Muscle layer of colon (tissue), 2 donors: Measurements from ENCODE around the gene ZDHHC3.

ENCODE experiments used
- H3K27ac ChIP-seq: one replicate; pipeline ENCODE4 v1.7.0; 2013; ENCODE audit warnings: low read depth, mild to moderate bottlenecking, low read length, moderate library complexity
- H3K27me3 ChIP-seq, 2 donors: one replicate each; pipeline ENCODE4 v1.7.0; 2013; ENCODE audit warnings: low read length in 2 of 2, mild to moderate bottlenecking in 2 of 2; ENCODE audit not compliant: insufficient read depth in 2 of 2, control insufficient read depth in 1 of 2
- H3K36me3 ChIP-seq: one replicate; pipeline ENCODE4 v1.7.0; 2013; ENCODE audit warnings: mild to moderate bottlenecking, low read length; ENCODE audit not compliant: insufficient read depth
- H3K4me1 ChIP-seq: one replicate; pipeline ENCODE4 v1.7.0; 2013; ENCODE audit warnings: mild to moderate bottlenecking, low read length; ENCODE audit not compliant: insufficient read depth
- H3K4me3 ChIP-seq, 2 donors: one replicate each; pipeline ENCODE4 v1.7.0; 2013; ENCODE audit warnings: low read length in 2 of 2, low read depth in 1 of 2, mild to moderate bottlenecking in 1 of 2, moderate library complexity in 1 of 2
- H3K9ac ChIP-seq: one replicate; pipeline ENCODE4 v1.7.0; 2013; ENCODE audit warnings: low read length
- H3K9me3 ChIP-seq: one replicate; pipeline ENCODE4 v1.7.0; 2013; ENCODE audit warnings: mild to moderate bottlenecking, low read length
- donor health status: abdominal sarcoma.
- donor health status: Adenocarcinoma of cecum.

Gene ZDHHC3

GRCh38 chr3:44920081-44920480 lies 55.9 kb downstream of the ZDHHC3 start:
- Histone ChIP-seq H3K9me3 (no peaks in the 10 kb centered on the region), H3K27me3 (no peaks in the 10 kb centered on the region), H3K4me1 (no peaks in the 10 kb centered on the region), H3K4me3 (no peak overlapping the region), H3K27ac (no peak overlapping the region), H3K36me3 (peaks cover 21% of the 10 kb centered on the region), H3K9ac (no peak overlapping the region)

GRCh38 chr3:44918581-44918980 lies 57.4 kb downstream of the ZDHHC3 start:
- Histone ChIP-seq H3K27ac (no peak overlapping the region), H3K27me3 (no peaks in the 10 kb centered on the region), H3K9me3 (no peaks in the 10 kb centered on the region), H3K4me3 (no peak overlapping the region), H3K4me1 (no peaks in the 10 kb centered on the region), H3K9ac (no peak overlapping the region), H3K36me3 (peaks cover 21% of the 10 kb centered on the region)

GRCh38 chr3:44918087-44918486 lies 57.9 kb downstream of the ZDHHC3 start:
- no peaks in the 10 kb centered on the region for H3K9me3 ChIP-seq
- H3K9ac ChIP-seq: no peak overlapping the region
- H3K4me3 ChIP-seq: no peak overlapping the region
- no peaks in the 10 kb centered on the region for H3K27me3 ChIP-seq
- no peaks in the 10 kb centered on the region for H3K4me1 ChIP-seq
- no peak overlapping the region for H3K27ac ChIP-seq
- peaks cover 21% of the 10 kb centered on the region for H3K36me3 ChIP-seq

- Histone ChIP-seq H3K4me1 (no peaks in the 10 kb centered on the region), H3K36me3 (peaks cover 6% of the 10 kb centered on the region), H3K4me3 (no peak overlapping the region), H3K27ac (no peak overlapping the region), H3K27me3 (no peaks in the 10 kb centered on the region), H3K9me3 (no peaks in the 10 kb centered on the region), H3K9ac (no peak overlapping the region)
Observed at GRCh38 chr3:44915702-44916438, 60.1 kb downstream of the ZDHHC3 start.

- Histone ChIP-seq H3K27ac (no peak overlapping the region), H3K27me3 (no peaks in the 10 kb centered on the region), H3K4me1 (no peaks in the 10 kb centered on the region), H3K36me3 (peaks cover 6% of the 10 kb centered on the region), H3K4me3 (no peak overlapping the region), H3K9ac (no peak overlapping the region), H3K9me3 (no peaks in the 10 kb centered on the region)
Observed at GRCh38 chr3:44914936-44915335, 61.0 kb downstream of the ZDHHC3 start.

- H3K27me3 ChIP-seq: no peaks in the 10 kb centered on the region
- H3K4me3 ChIP-seq: no peak overlapping the region
- H3K4me1 ChIP-seq: no peaks in the 10 kb centered on the region
- H3K9ac ChIP-seq: no peak overlapping the region
- H3K9me3 ChIP-seq: no peaks in the 10 kb centered on the region
- no peak overlapping the region for H3K27ac ChIP-seq
- H3K36me3 ChIP-seq: peaks cover 6% of the 10 kb centered on the region
Observed at GRCh38 chr3:44913868-44914468, 62.0 kb downstream of the ZDHHC3 start.

- no peaks in the 10 kb centered on the region for H3K4me1 ChIP-seq
- no peaks in the 10 kb centered on the region for H3K9me3 ChIP-seq
- H3K4me3 ChIP-seq: no peak overlapping the region
- H3K27me3 ChIP-seq: peaks cover 0 to 4% of the 10 kb centered on the region in 2 donors
- H3K9ac ChIP-seq: no peak overlapping the region
- H3K36me3 ChIP-seq: no peaks in the 10 kb centered on the region
- no peak overlapping the region for H3K27ac ChIP-seq
Observed at GRCh38 chr3:44910693-44911092, 65.3 kb downstream of the ZDHHC3 start.

- Histone ChIP-seq H3K27ac (no peak overlapping the region), H3K4me3 (no peak overlapping the region), H3K27me3 (peaks cover 0 to 4% of the 10 kb centered on the region in 2 donors), H3K4me1 (no peaks in the 10 kb centered on the region), H3K36me3 (no peaks in the 10 kb centered on the region), H3K9ac (no peak overlapping the region), H3K9me3 (no peaks in the 10 kb centered on the region)
Observed at GRCh38 chr3:44909063-44909462, 66.9 kb downstream of the ZDHHC3 start.

GRCh38 chr3:44907612-44908011 lies 68.4 kb downstream of the ZDHHC3 start:
- H3K27me3 ChIP-seq: peaks cover 0 to 4% of the 10 kb centered on the region in 2 donors
- no peak overlapping the region for H3K4me3 ChIP-seq
- H3K36me3 ChIP-seq: no peaks in the 10 kb centered on the region
- no peak overlapping the region for H3K9ac ChIP-seq
- H3K27ac ChIP-seq: no peak overlapping the region
- H3K9me3 ChIP-seq: no peaks in the 10 kb centered on the region
- H3K4me1 ChIP-seq: no peaks in the 10 kb centered on the region

GRCh38 chr3:44906997-44907396 lies 69.0 kb downstream of the ZDHHC3 start:
- H3K4me3 ChIP-seq: no peak overlapping the region
- H3K27me3 ChIP-seq: peaks cover 0 to 4% of the 10 kb centered on the region in 2 donors
- no peaks in the 10 kb centered on the region for H3K9me3 ChIP-seq
- no peak overlapping the region for H3K27ac ChIP-seq
- H3K36me3 ChIP-seq: no peaks in the 10 kb centered on the region
- H3K4me1 ChIP-seq: no peaks in the 10 kb centered on the region
- no peak overlapping the region for H3K9ac ChIP-seq

- Histone ChIP-seq H3K9ac (no peak overlapping the region), H3K9me3 (no peaks in the 10 kb centered on the region), H3K4me1 (no peaks in the 10 kb centered on the region), H3K27ac (no peak overlapping the region), H3K4me3 (no peak overlapping the region), H3K27me3 (peaks cover 0 to 4% of the 10 kb centered on the region in 2 donors), H3K36me3 (no peaks in the 10 kb centered on the region)
Observed at GRCh38 chr3:44905446-44906157, 70.4 kb downstream of the ZDHHC3 start.
